Activated CD4-positive, alpha-beta memory T cell treated with anti-CD3 and anti-CD28 coated beads, Interleukin-2, amount 10 ng/mL, durations not matched to agents 7 days and 5 days (primary cell): ENCODE measurements around the gene LCT. TPM values are rescaled to one million over a fixed set of nuclear protein-coding genes. Genes with fewer than 3 reads are reported as not detected.

Source experiments
- CTCF ChIA-PET: fragments of 350-600 bp; sonication (Branson Sonifier 250); formaldehyde crosslinking; loops from one replicate; lab custom pipeline; 2021; ENCODE audit warnings: antibody characterized with exemption, inconsistent platforms; lab: Charles Lee
- POLR2A ChIA-PET: fragments of 350-600 bp; sonication (Branson Sonifier 250); formaldehyde crosslinking; loops from one replicate; lab custom pipeline; 2021; ENCODE audit warnings: antibody characterized with exemption; lab: Charles Lee
- DNase-seq: peaks from one replicate; pipeline ENCODE4 v3.0.0-alpha.2; 2020
- H3K27ac Mint-ChIP-seq: one replicate; pipeline ENCODE4 v1.8.0; 2021; ENCODE audit warnings: mild to moderate bottlenecking, mixed read lengths
- H3K27me3 Mint-ChIP-seq: one replicate; pipeline ENCODE4 v1.8.0; 2021; ENCODE audit warnings: mixed read lengths
- H3K36me3 Mint-ChIP-seq: one replicate; pipeline ENCODE4 v1.8.0; 2021; ENCODE audit warnings: low read depth, mixed read lengths
- H3K4me1 Mint-ChIP-seq: one replicate; pipeline ENCODE4 v1.8.0; 2021; ENCODE audit warnings: mixed read lengths
- H3K4me3 Mint-ChIP-seq: one replicate; pipeline ENCODE4 v1.8.0; 2021; ENCODE audit warnings: mild to moderate bottlenecking, mixed read lengths
- H3K9me3 Mint-ChIP-seq: one replicate; pipeline ENCODE4 v1.8.0; 2021; ENCODE audit warnings: mixed read lengths
- total RNA-seq, 2 experiments: library from RNA; stranded (reverse); gene quantifications; one replicate each; pipeline ENCODE4 v1.2.3, GENCODE V29; 2021

The LCT gene
- total RNA-seq, 2 experiments from 2014 or later: 0.08 to 0.13 TPM

GRCh38 chr2:135792401-135793150, 44.4 kb downstream of the LCT start:
- POLR2A ChIA-PET: interaction anchor here (1.5 kb wide), 1 partner anchor 11 kb away, joined by 4 read pairs; no protein-coding TSS in a partner anchor
- no peak overlapping the region for H3K27ac Mint-ChIP-seq

GRCh38 chr2:135791418-135792190, 45.4 kb downstream of the LCT start:
- ChIA-PET CTCF (no interaction called here), POLR2A (interaction anchor here (1.5 kb wide), 1 partner anchor 12 kb away, joined by 4 read pairs; no protein-coding TSS in a partner anchor)
- no peak overlapping the region for H3K27ac Mint-ChIP-seq
- DNase-seq: no peak
- no peaks in the 10 kb centered on the region for H3K27me3 Mint-ChIP-seq
- no peaks in the 10 kb centered on the region for H3K9me3 Mint-ChIP-seq
- H3K36me3 Mint-ChIP-seq: no peaks in the 10 kb centered on the region
- no peak overlapping the region for H3K4me3 Mint-ChIP-seq
- H3K4me1 Mint-ChIP-seq: peaks cover 12% of the 10 kb centered on the region

More at GRCh38 chr2:135792401-135793150, 44.4 kb downstream of the LCT start:
- Mint-ChIP-seq H3K4me3 (no peak overlapping the region), H3K36me3 (no peaks in the 10 kb centered on the region), H3K27me3 (no peaks in the 10 kb centered on the region), H3K4me1 (peaks cover 15% of the 10 kb centered on the region), H3K9me3 (no peaks in the 10 kb centered on the region)
- no peak for DNase-seq
- CTCF ChIA-PET: no interaction called here

- Mint-ChIP-seq H3K36me3 (peaks cover 7% of the 10 kb centered on the region), H3K27me3 (no peaks in the 10 kb centered on the region), H3K4me1 (peaks cover 12% of the 10 kb centered on the region), H3K9me3 (no peaks in the 10 kb centered on the region), H3K27ac (no peak overlapping the region), H3K4me3 (no peak overlapping the region)
- CTCF ChIA-PET: interaction anchor here (0.6 kb wide), 1 partner anchor 49 kb away, joined by 4 read pairs; the partner anchor contains the start of gene UBXN4
- POLR2A ChIA-PET: no interaction called here
- no peak for DNase-seq
These were observed 46.6 kb downstream of the LCT start for GRCh38 chr2:135790423-135790822.

- Mint-ChIP-seq H3K9me3 (no peaks in the 10 kb centered on the region), H3K36me3 (peaks cover 37% of the 10 kb centered on the region), H3K27ac (no peak overlapping the region), H3K4me3 (no peak overlapping the region), H3K27me3 (no peaks in the 10 kb centered on the region), H3K4me1 (no peaks in the 10 kb centered on the region)
- ChIA-PET POLR2A (no interaction called here), CTCF (interaction anchor here (2.3 kb wide), 1 partner anchor 11 kb away, joined by 13 read pairs; no protein-coding TSS in a partner anchor)
- no peak for DNase-seq
These were observed 50.2 kb downstream of the LCT start for GRCh38 chr2:135786823-135787222.

GRCh38 chr2:135785032-135785431, 52.0 kb downstream of the LCT start:
- CTCF ChIA-PET: interaction anchor here (0.6 to 3.4 kb wide), 3 partner anchors 13 to 75 kb away, joined by 3 to 39 read pairs (median 3); no protein-coding TSS in a partner anchor
- Mint-ChIP-seq H3K4me3 (no peak overlapping the region), H3K36me3 (peaks cover 55% of the 10 kb centered on the region), H3K9me3 (no peaks in the 10 kb centered on the region), H3K4me1 (no peaks in the 10 kb centered on the region), H3K27me3 (no peaks in the 10 kb centered on the region), H3K27ac (no peak overlapping the region)
- POLR2A ChIA-PET: interaction anchor here (1.1 to 1.4 kb wide), 2 partner anchors 12 to 42 kb away, joined by 3 to 4 read pairs; no protein-coding TSS in a partner anchor
- no peak for DNase-seq

- Mint-ChIP-seq H3K27me3 (no peaks in the 10 kb centered on the region), H3K4me1 (no peaks in the 10 kb centered on the region), H3K9me3 (no peaks in the 10 kb centered on the region), H3K36me3 (peaks cover 67% of the 10 kb centered on the region), H3K27ac (no peak overlapping the region), H3K4me3 (no peak overlapping the region)
- CTCF ChIA-PET: interaction anchor here (0.6 to 3.4 kb wide), 2 partner anchors 15 to 130 kb away, joined by 3 to 39 read pairs; no protein-coding TSS in a partner anchor
- POLR2A ChIA-PET: no interaction called here
- DNase-seq: no peak
These were observed 53.5 kb downstream of the LCT start for GRCh38 chr2:135783439-135783838.

GRCh38 chr2:135782231-135782630, 54.8 kb downstream of the LCT start:
- no peak for DNase-seq
- Mint-ChIP-seq H3K27me3 (no peaks in the 10 kb centered on the region), H3K4me1 (no peaks in the 10 kb centered on the region), H3K36me3 (peaks cover 73% of the 10 kb centered on the region), H3K27ac (no peak overlapping the region), H3K4me3 (no peak overlapping the region), H3K9me3 (no peaks in the 10 kb centered on the region)
- POLR2A ChIA-PET: interaction anchor here (1.1 kb wide), 1 partner anchor 93 kb away, joined by 4 read pairs; no protein-coding TSS in a partner anchor
- CTCF ChIA-PET: interaction anchor here (0.6 to 0.7 kb wide), 2 partner anchors 16 to 62 kb away, joined by 3 to 4 read pairs; no protein-coding TSS in a partner anchor

- Mint-ChIP-seq H3K36me3 (peaks cover 79% of the 10 kb centered on the region), H3K9me3 (no peaks in the 10 kb centered on the region)
These were observed 60.6 kb downstream of the LCT start for GRCh38 chr2:135776367-135776766.

GRCh38 chr2:135775420-135775819, 61.6 kb downstream of the LCT start:
- Mint-ChIP-seq H3K9me3 (no peaks in the 10 kb centered on the region), H3K4me3 (no peak overlapping the region), H3K27ac (no peak overlapping the region), H3K36me3 (peaks cover 78% of the 10 kb centered on the region), H3K4me1 (peaks cover 7% of the 10 kb centered on the region), H3K27me3 (no peaks in the 10 kb centered on the region)
- CTCF ChIA-PET: no interaction called here
- DNase-seq: no peak
- POLR2A ChIA-PET: interaction anchor here (0.9 kb wide), 1 partner anchor 33 kb away, joined by 3 read pairs; no protein-coding TSS in a partner anchor

More at GRCh38 chr2:135776367-135776766, 60.6 kb downstream of the LCT start:
- no peak overlapping the region for H3K27ac Mint-ChIP-seq
- H3K4me1 Mint-ChIP-seq: peaks cover 7% of the 10 kb centered on the region
- no peak for DNase-seq
- ChIA-PET POLR2A (no interaction called here), CTCF (no interaction called here)
- H3K27me3 Mint-ChIP-seq: no peaks in the 10 kb centered on the region
- no peak overlapping the region for H3K4me3 Mint-ChIP-seq

- no peaks in the 10 kb centered on the region for H3K9me3 Mint-ChIP-seq
- ChIA-PET CTCF (interaction anchor here (1.0 kb wide), 1 partner anchor 24 kb away, joined by 3 read pairs; no protein-coding TSS in a partner anchor), POLR2A (no interaction called here)
- no peak overlapping the region for H3K27ac Mint-ChIP-seq
- no peak for DNase-seq
- H3K4me3 Mint-ChIP-seq: no peak overlapping the region
- H3K27me3 Mint-ChIP-seq: no peaks in the 10 kb centered on the region
- peaks cover 7% of the 10 kb centered on the region for H3K4me1 Mint-ChIP-seq
- peaks cover 82% of the 10 kb centered on the region for H3K36me3 Mint-ChIP-seq
These were observed 63.1 kb downstream of the LCT start for GRCh38 chr2:135773917-135774316.

GRCh38 chr2:135773319-135773718, 63.7 kb downstream of the LCT start:
- no peaks in the 10 kb centered on the region for H3K27me3 Mint-ChIP-seq
- H3K36me3 Mint-ChIP-seq: peaks cover 79% of the 10 kb centered on the region
- no peaks in the 10 kb centered on the region for H3K9me3 Mint-ChIP-seq
- ChIA-PET CTCF (interaction anchor here (1.0 to 1.2 kb wide), 2 partner anchors 24 to 25 kb away, joined by 3 read pairs; no protein-coding TSS in a partner anchor), POLR2A (interaction anchor here (0.7 kb wide), 1 partner anchor 24 kb away, joined by 3 read pairs; no protein-coding TSS in a partner anchor)
- H3K27ac Mint-ChIP-seq: no peak overlapping the region
- peaks cover 7% of the 10 kb centered on the region for H3K4me1 Mint-ChIP-seq
- no peak overlapping the region for H3K4me3 Mint-ChIP-seq
- no peak for DNase-seq

- H3K4me1 Mint-ChIP-seq: peaks cover 6% of the 10 kb centered on the region
- no peak overlapping the region for H3K27ac Mint-ChIP-seq
- CTCF ChIA-PET: no interaction called here
- no peak overlapping the region for H3K4me3 Mint-ChIP-seq
- no peaks in the 10 kb centered on the region for H3K9me3 Mint-ChIP-seq
- DNase-seq: no peak
- POLR2A ChIA-PET: no interaction called here
- H3K36me3 Mint-ChIP-seq: peaks cover 70% of the 10 kb centered on the region
- no peaks in the 10 kb centered on the region for H3K27me3 Mint-ChIP-seq
These were observed 68.1 kb downstream of the LCT start for GRCh38 chr2:135768863-135769262.
